Fibroblast of lung (primary cell): ENCODE results near the gene TGOLN2. TPM values are rescaled to one million over a fixed set of nuclear protein-coding genes. Genes with fewer than 3 reads are reported as not detected.
A peak's percentile ranks its signal among the peaks of the same experiment; 100 is the strongest.

ENCODE experiments used
- DNase-seq, 2 donors: peaks; one replicate each; pipeline versions ENCODE4 v3.0.0 to v3.0.0-alpha.2; 2010; ENCODE audit warnings: low read depth in 2 of 2
- H2AFZ ChIP-seq: 2 replicates; pipeline ENCODE4 v1.5.1; 2012; ENCODE audit warnings: low read length, control low read depth, inconsistent platforms
- H3K27ac ChIP-seq: 2 replicates; pipeline ENCODE4 v1.5.1; 2011; ENCODE audit warnings: low read length, control low read depth; ENCODE audit not compliant: insufficient read depth
- H3K27me3 ChIP-seq: 2 replicates; pipeline ENCODE4 v1.5.1; 2011; ENCODE audit warnings: mild to moderate bottlenecking, low read length; ENCODE audit not compliant: control insufficient read depth, insufficient read depth
- H3K36me3 ChIP-seq: 2 replicates; pipeline ENCODE4 v1.5.1; 2011; ENCODE audit warnings: low read length; ENCODE audit not compliant: control insufficient read depth, insufficient read depth
- H3K4me1 ChIP-seq: 2 replicates; pipeline ENCODE4 v1.5.1; 2011; ENCODE audit warnings: low read length; ENCODE audit not compliant: control insufficient read depth, insufficient read depth; ENCODE audit errors: extremely low read depth
- H3K4me2 ChIP-seq: 2 replicates; pipeline ENCODE4 v1.5.1; 2011; ENCODE audit warnings: low read length, control low read depth; ENCODE audit not compliant: insufficient read depth; ENCODE audit errors: extremely low read depth
- H3K4me3 ChIP-seq, 4 experiments: fragments of 200-600 bp in 1 of 4; sonication (generic) in 1 of 4; replicated peaks in 1 of 4; 2 replicates each; pipeline ENCODE4 v1.5.1; 2011 to 2016; ENCODE audit warnings: low read length in 4 of 4, low read depth in 3 of 4, mild to moderate bottlenecking in 3 of 4, control low read depth in 2 of 4, inconsistent platforms in 1 of 4, mixed read lengths in 1 of 4; ENCODE audit not compliant: insufficient read depth in 1 of 4; ENCODE audit errors: control extremely low read depth in 1 of 4
- H3K79me2 ChIP-seq: 2 replicates; pipeline ENCODE4 v1.5.1; 2012; ENCODE audit warnings: mild to moderate bottlenecking, low read length, inconsistent platforms; ENCODE audit not compliant: control insufficient read depth, insufficient read depth
- H3K9ac ChIP-seq: 2 replicates; pipeline ENCODE4 v1.5.1; 2011; ENCODE audit warnings: mild to moderate bottlenecking, low read length, control low read depth; ENCODE audit not compliant: insufficient read depth
- H3K9me3 ChIP-seq: 2 replicates; pipeline ENCODE4 v1.5.1; 2012; ENCODE audit warnings: low read depth, low read length; ENCODE audit not compliant: control insufficient read depth, insufficient read depth
- H4K20me1 ChIP-seq: 2 replicates; pipeline ENCODE4 v1.5.1; 2011; ENCODE audit warnings: low read length; ENCODE audit not compliant: control insufficient read depth, insufficient read depth; ENCODE audit errors: extremely low read depth
- CTCF ChIP-seq, 2 donors: IDR thresholded peaks in 1 of 2; conservative IDR thresholded peaks in 1 of 2; 1 replicate in 1 of 2; 2 replicates in 1 of 2; pipeline ENCODE4 v1.5.1; 2011 to 2012; ENCODE audit warnings: low read length in 2 of 2, control low read depth in 1 of 2, inconsistent platforms in 1 of 2, low read depth in 1 of 2, mild to moderate bottlenecking in 1 of 2
- EZH2 ChIP-seq: IDR thresholded peaks from 2 replicates; pipeline ENCODE4 v1.5.1; 2012; ENCODE audit warnings: low read length, control low read depth, mild to moderate bottlenecking; ENCODE audit errors: missing control alignments
- polyA minus RNA-seq: library from RNA; depleted of rRNA, polyadenylated mRNA; stranded (reverse); fragments of >200 nt; gene quantifications from 2 replicates; pipeline ENCODE4 v1.2.3, GENCODE V29; 2011; ENCODE audit warnings: low replicate concordance
- polyA plus RNA-seq, 2 donors: library from polyadenylated mRNA; depleted of rRNA in 1 of 2; stranded (reverse) in 1 of 2; unstranded in 1 of 2; fragments of >200 nt; gene quantifications; 2 replicates each; pipeline ENCODE4 v1.2.1, GENCODE V29; 2011 to 2012; ENCODE audit warnings: missing spikeins in 1 of 2
- total RNA-seq: library from RNA; depleted of rRNA; stranded (reverse); fragments of >200 nt; gene quantifications from 2 replicates; pipeline ENCODE4 v1.2.1, GENCODE V29; 2014

Gene TGOLN2
- total RNA-seq, result 80.4 and 112 TPM in 2 replicates
- polyA plus RNA-seq, result 128 and 130 TPM in 2 replicates
- 67.5 and 80.2 TPM in 2 replicates for polyA plus RNA-seq (2012)
- 56.9 and 61.9 TPM in 2 replicates for polyA minus RNA-seq

- no peaks in the 10 kb centered on the region for H3K27me3 ChIP-seq
- H3K4me2 ChIP-seq, result peak within 1 kb of the TSS; percentile 92
- TF ChIP-seq CTCF (conservative IDR thresholded peaks at IDR 0.05 in 1 of 2, IDR thresholded peaks at IDR 0.05 in 1 of 2; ENCODE audit: low read depth in 1 of 2, low read length in 2 of 2) (no peak), EZH2 (no peak)
- H3K27ac ChIP-seq, result peak within 1 kb of the TSS; percentile 98
- peaks cover 39% of the 10 kb centered on the region for H3K79me2 ChIP-seq
- H2AFZ ChIP-seq, result peak within 1 kb of the TSS; percentile 93
- peaks cover 2% of the 10 kb centered on the region for H3K4me1 ChIP-seq
- H4K20me1 ChIP-seq, result no peaks in the 10 kb centered on the region
- H3K4me3 ChIP-seq, result peak within 1 kb of the TSS; percentile 73 to 90 (median 86)
- peak; percentile 86 to 90 for DNase-seq
- peaks cover 7% of the 10 kb centered on the region for H3K36me3 ChIP-seq
- no peaks in the 10 kb centered on the region for H3K9me3 ChIP-seq
- H3K9ac ChIP-seq, result peak within 1 kb of the TSS; percentile 94
Observed at GRCh38 chr2:85327822-85328617, at the start of gene TGOLN2. TGOLN2 (minus strand) TSS chr2:85327989; CDS start chr2:85327962, 27 bp downstream.

GRCh38 chr2:85377083-85377482, 49.3 kb upstream of the TGOLN2 start:
- Histone ChIP-seq H3K4me3 (no peak overlapping the region), H3K27ac (no peak overlapping the region), H3K4me1 (no peaks in the 10 kb centered on the region), H3K4me2 (no peak overlapping the region), H3K27me3 (no peaks in the 10 kb centered on the region), H3K9ac (no peak overlapping the region), H3K36me3 (no peaks in the 10 kb centered on the region), H4K20me1 (no peaks in the 10 kb centered on the region), H3K9me3 (no peaks in the 10 kb centered on the region), H3K79me2 (no peaks in the 10 kb centered on the region), H2AFZ (no peak overlapping the region)
- TF ChIP-seq EZH2 (no peak), CTCF (conservative IDR thresholded peaks at IDR 0.05 in 1 of 2, IDR thresholded peaks at IDR 0.05 in 1 of 2; ENCODE audit: low read depth in 1 of 2, low read length in 2 of 2) (no peak)
- no peak for DNase-seq

GRCh38 chr2:85376291-85377065, 48.7 kb upstream of the TGOLN2 start:
- TF ChIP-seq EZH2 (no peak), CTCF (conservative IDR thresholded peaks at IDR 0.05 in 1 of 2, IDR thresholded peaks at IDR 0.05 in 1 of 2; ENCODE audit: low read depth in 1 of 2, low read length in 2 of 2) (no peak)
- Histone ChIP-seq H3K36me3 (no peaks in the 10 kb centered on the region), H3K9me3 (no peaks in the 10 kb centered on the region), H2AFZ (no peak overlapping the region), H4K20me1 (no peaks in the 10 kb centered on the region), H3K27me3 (no peaks in the 10 kb centered on the region), H3K79me2 (no peaks in the 10 kb centered on the region), H3K27ac (no peak overlapping the region), H3K4me1 (no peaks in the 10 kb centered on the region), H3K9ac (no peak overlapping the region), H3K4me3 (no peak overlapping the region), H3K4me2 (no peak overlapping the region)
- peak in 1 of 2 donors; percentile 42 for DNase-seq
